ENCODE data around the gene MRFAP1L1. TPM values are rescaled to one million over a fixed set of nuclear protein-coding genes. Genes with fewer than 3 reads are reported as not detected.

The MRFAP1L1 gene
- total RNA-seq, 2 donors from 2014 or later, result 44.0 to 55.1 TPM

GRCh38 chr4:6716018-6716911 lies 6.6 kb upstream of the MRFAP1L1 start, which contains the start of gene BLOC1S4:
Gene BLOC1S4 (plus strand): TSS chr4:6716174. CDS start chr4:6716210, 36 bp downstream.
- Mint-ChIP-seq H3K4me1 (ENCODE audit: low read depth in 2 of 2) (peaks cover 27 to 29% of the 10 kb centered on the region in 2 donors), H3K4me3 (peak within 1 kb of the TSS; percentile 90), H3K27ac (peak within 1 kb of the TSS; percentile 92 to 95), H3K27me3 (no peaks in the 10 kb centered on the region), H3K9me3 (no peaks in the 10 kb centered on the region), H3K36me3 (no peaks in the 10 kb centered on the region)
- DNase-seq (ENCODE audit: low spot score) (peak; percentile 93), ATAC-seq (peak; percentile 94 to 95)

GRCh38 chr4:6715704-6716017 lies 6.0 kb upstream of the MRFAP1L1 start:
- Mint-ChIP-seq H3K4me3 (peak overlapping the region; percentile 90), H3K27me3 (no peaks in the 10 kb centered on the region), H3K4me1 (ENCODE audit: low read depth in 2 of 2) (peaks cover 32 to 35% of the 10 kb centered on the region in 2 donors), H3K27ac (peak overlapping the region; percentile 92 to 95), H3K36me3 (no peaks in the 10 kb centered on the region), H3K9me3 (no peaks in the 10 kb centered on the region)
- DNase-seq (ENCODE audit: low spot score) (no peak), ATAC-seq (no peak)

- Mint-ChIP-seq H3K4me3 (no peak overlapping the region), H3K9me3 (no peaks in the 10 kb centered on the region), H3K27me3 (no peaks in the 10 kb centered on the region), H3K4me1 (ENCODE audit: low read depth in 2 of 2) (peaks cover 32 to 37% of the 10 kb centered on the region in 2 donors), H3K27ac (peak overlapping the region; percentile 92 to 95), H3K36me3 (no peaks in the 10 kb centered on the region)
- DNase-seq (ENCODE audit: low spot score), result no peak
- ATAC-seq, result no peak
Measured at GRCh38 chr4:6714954-6715353, 5.3 kb upstream of the MRFAP1L1 start.

- Mint-ChIP-seq H3K27me3 (no peaks in the 10 kb centered on the region), H3K27ac (peak overlapping the region in 1 of 2 donors; percentile 98), H3K9me3 (no peaks in the 10 kb centered on the region), H3K4me1 (ENCODE audit: low read depth in 2 of 2) (peaks cover 47 to 59% of the 10 kb centered on the region in 2 donors), H3K4me3 (peak overlapping the region; percentile 3), H3K36me3 (peaks cover 25% of the 10 kb centered on the region)
- DNase-seq (ENCODE audit: low spot score) (no peak), ATAC-seq (no peak)
Measured at GRCh38 chr4:6710996-6711395, 1.3 kb upstream of the MRFAP1L1 start.

- H3K27me3 Mint-ChIP-seq, result no peaks in the 10 kb centered on the region
- H3K9me3 Mint-ChIP-seq, result no peaks in the 10 kb centered on the region
- H3K4me1 Mint-ChIP-seq (ENCODE audit: low read depth in 2 of 2), result peaks cover 46 to 59% of the 10 kb centered on the region in 2 donors
- peak overlapping the region; percentile 99 for H3K4me3 Mint-ChIP-seq
- peak in 1 of 2 donors; percentile 7 for ATAC-seq
- H3K27ac Mint-ChIP-seq, result peak overlapping the region; percentile 94 to 98
- peaks cover 25% of the 10 kb centered on the region for H3K36me3 Mint-ChIP-seq
- no peak for DNase-seq (ENCODE audit: low spot score)
Measured at GRCh38 chr4:6710282-6710681, 617 bp upstream of the MRFAP1L1 start.

GRCh38 chr4:6706173-6706572 lies 3.5 kb downstream of the MRFAP1L1 start:
- Mint-ChIP-seq H3K4me1 (ENCODE audit: low read depth in 2 of 2) (peaks cover 63 to 81% of the 10 kb centered on the region in 2 donors), H3K9me3 (no peaks in the 10 kb centered on the region), H3K27me3 (no peaks in the 10 kb centered on the region), H3K4me3 (peak overlapping the region; percentile 99), H3K36me3 (peaks cover 41% of the 10 kb centered on the region), H3K27ac (peak overlapping the region; percentile 94 to 98)
- ATAC-seq (no peak), DNase-seq (ENCODE audit: low spot score) (no peak)

GRCh38 chr4:6705646-6706045 lies 4.0 kb downstream of the MRFAP1L1 start:
- H3K4me1 Mint-ChIP-seq (ENCODE audit: low read depth in 2 of 2), result peaks cover 60 to 75% of the 10 kb centered on the region in 2 donors
- peak overlapping the region; percentile 94 to 98 for H3K27ac Mint-ChIP-seq
- H3K27me3 Mint-ChIP-seq, result no peaks in the 10 kb centered on the region
- peaks cover 43% of the 10 kb centered on the region for H3K36me3 Mint-ChIP-seq
- peak overlapping the region; percentile 99 for H3K4me3 Mint-ChIP-seq
- H3K9me3 Mint-ChIP-seq, result no peaks in the 10 kb centered on the region
- ATAC-seq, result no peak
- no peak for DNase-seq (ENCODE audit: low spot score)

- Mint-ChIP-seq H3K4me1 (ENCODE audit: low read depth in 2 of 2) (peaks cover 52 to 67% of the 10 kb centered on the region in 2 donors), H3K27me3 (no peaks in the 10 kb centered on the region), H3K27ac (peak overlapping the region; percentile 47 to 64), H3K4me3 (peak overlapping the region; percentile 4), H3K36me3 (peaks cover 38% of the 10 kb centered on the region), H3K9me3 (no peaks in the 10 kb centered on the region)
- no peak for ATAC-seq
- DNase-seq (ENCODE audit: low spot score), result no peak
Measured at GRCh38 chr4:6703786-6704185, 5.9 kb downstream of the MRFAP1L1 start.

GRCh38 chr4:6702761-6703160 lies 6.9 kb downstream of the MRFAP1L1 start:
- peaks cover 28% of the 10 kb centered on the region for H3K36me3 Mint-ChIP-seq
- peak overlapping the region; percentile 47 to 64 for H3K27ac Mint-ChIP-seq
- peaks cover 47 to 62% of the 10 kb centered on the region in 2 donors for H3K4me1 Mint-ChIP-seq (ENCODE audit: low read depth in 2 of 2)

GRCh38 chr4:6701371-6701770 lies 8.3 kb downstream of the MRFAP1L1 start:
- DNase-seq (ENCODE audit: low spot score) (no peak), ATAC-seq (no peak)
- Mint-ChIP-seq H3K9me3 (no peaks in the 10 kb centered on the region), H3K36me3 (peaks cover 20% of the 10 kb centered on the region), H3K4me1 (ENCODE audit: low read depth in 2 of 2) (peaks cover 46 to 58% of the 10 kb centered on the region in 2 donors), H3K4me3 (no peak overlapping the region), H3K27me3 (no peaks in the 10 kb centered on the region), H3K27ac (no peak overlapping the region)

More at GRCh38 chr4:6702761-6703160, 6.9 kb downstream of the MRFAP1L1 start:
- no peaks in the 10 kb centered on the region for H3K27me3 Mint-ChIP-seq
- H3K9me3 Mint-ChIP-seq, result no peaks in the 10 kb centered on the region
- ATAC-seq, result no peak
- H3K4me3 Mint-ChIP-seq, result no peak overlapping the region
- DNase-seq (ENCODE audit: low spot score), result no peak

GRCh38 chr4:6699903-6700302 lies 9.8 kb downstream of the MRFAP1L1 start:
- no peaks in the 10 kb centered on the region for H3K27me3 Mint-ChIP-seq
- H3K4me3 Mint-ChIP-seq, result no peak overlapping the region
- H3K36me3 Mint-ChIP-seq, result peaks cover 18% of the 10 kb centered on the region
- ATAC-seq (no peak), DNase-seq (ENCODE audit: low spot score) (no peak)
- H3K27ac Mint-ChIP-seq, result peak overlapping the region; percentile 52 to 57
- peaks cover 43 to 54% of the 10 kb centered on the region in 2 donors for H3K4me1 Mint-ChIP-seq (ENCODE audit: low read depth in 2 of 2)
- H3K9me3 Mint-ChIP-seq, result no peaks in the 10 kb centered on the region

- Mint-ChIP-seq H3K9me3 (no peaks in the 10 kb centered on the region), H3K36me3 (peaks cover 13% of the 10 kb centered on the region), H3K4me3 (no peak overlapping the region), H3K4me1 (ENCODE audit: low read depth in 2 of 2) (peaks cover 42 to 54% of the 10 kb centered on the region in 2 donors), H3K27me3 (no peaks in the 10 kb centered on the region), H3K27ac (peak overlapping the region; percentile 52 to 57)
- DNase-seq (ENCODE audit: low spot score) (no peak), ATAC-seq (no peak)
Measured at GRCh38 chr4:6699388-6699787, 10.3 kb downstream of the MRFAP1L1 start.

GRCh38 chr4:6697131-6697530 lies 12.5 kb downstream of the MRFAP1L1 start:
- DNase-seq (ENCODE audit: low spot score) (no peak), ATAC-seq (no peak)
- peaks cover 4% of the 10 kb centered on the region for H3K36me3 Mint-ChIP-seq
- peak overlapping the region; percentile 96 to 98 for H3K27ac Mint-ChIP-seq
- no peaks in the 10 kb centered on the region for H3K9me3 Mint-ChIP-seq
- no peaks in the 10 kb centered on the region for H3K27me3 Mint-ChIP-seq
- peaks cover 45 to 56% of the 10 kb centered on the region in 2 donors for H3K4me1 Mint-ChIP-seq (ENCODE audit: low read depth in 2 of 2)
- H3K4me3 Mint-ChIP-seq, result peak overlapping the region; percentile 73

- DNase-seq (ENCODE audit: low spot score) (no peak), ATAC-seq (peak; percentile 55 to 60)
- Mint-ChIP-seq H3K27me3 (no peaks in the 10 kb centered on the region), H3K4me3 (peak overlapping the region; percentile 73), H3K36me3 (peaks cover 4% of the 10 kb centered on the region), H3K9me3 (no peaks in the 10 kb centered on the region), H3K4me1 (ENCODE audit: low read depth in 2 of 2) (peaks cover 46 to 56% of the 10 kb centered on the region in 2 donors), H3K27ac (peak overlapping the region; percentile 96 to 98)
Measured at GRCh38 chr4:6696611-6697010, 13.1 kb downstream of the MRFAP1L1 start.
